SW 1271 (cell line): ENCODE data around the gene CXCR6.

Experiments
- DNase-seq, 2 experiments: peaks; one replicate each; lab custom pipeline; 2025; lab: John Stamatoyannopoulos, UW

Gene CXCR6

DNA sequence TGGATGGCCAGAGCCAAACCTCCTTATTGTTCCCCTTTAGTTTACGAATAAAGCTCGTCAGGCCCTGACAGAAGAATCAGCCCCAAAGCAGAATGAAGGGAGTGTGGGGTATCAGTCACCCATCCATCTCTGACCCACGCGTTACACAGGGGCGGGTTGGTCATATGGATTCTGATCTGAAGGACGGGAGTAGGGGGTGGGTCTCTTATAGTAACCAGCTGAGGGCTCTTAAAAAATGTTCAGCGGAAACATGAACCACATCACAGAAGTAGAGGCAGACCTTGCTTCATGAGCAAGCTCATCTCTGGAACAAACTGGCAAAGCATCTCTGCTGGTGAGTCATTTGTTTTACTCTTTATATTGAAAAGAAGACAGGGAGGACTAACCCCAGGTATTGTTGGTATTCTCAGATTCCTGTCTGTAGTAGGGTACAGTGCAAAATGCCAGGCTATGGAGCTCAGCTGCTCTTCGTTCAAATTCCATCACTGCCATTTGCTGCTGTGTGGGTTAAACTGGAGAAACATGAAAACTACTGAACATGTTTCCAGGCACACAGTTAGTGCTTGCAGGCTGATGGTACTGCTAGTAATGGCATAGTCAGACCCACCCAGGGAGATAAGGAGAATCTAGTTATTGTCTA is at the start of gene CXCR6:
TSS of gene CXCR6 (plus strand) at position 258 of the 640 bp plus-strand sequence. CDS start 3,018 bp downstream, outside the sequence.
- DNase-seq, result no peak

DNA sequence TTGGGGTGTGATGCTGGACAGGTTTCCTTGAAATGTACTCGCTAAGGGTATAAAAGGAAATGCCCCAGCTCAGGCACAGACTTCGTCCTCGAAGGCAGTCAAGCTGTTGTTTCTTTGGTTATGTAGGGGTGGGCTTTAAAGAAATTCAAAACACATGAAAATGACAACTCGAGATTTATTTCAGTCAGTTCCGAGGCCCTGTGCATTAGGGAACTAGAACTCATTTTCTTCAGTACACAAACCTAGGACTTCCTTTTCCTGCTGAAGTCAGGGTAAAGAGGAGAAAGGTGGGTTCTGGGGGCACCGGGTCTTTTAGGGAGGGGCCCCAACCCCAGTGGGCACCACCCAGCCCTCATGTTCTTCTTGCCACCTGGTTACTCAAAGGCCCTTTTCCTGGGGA is 49.2 kb upstream of the CXCR6 start:
- DNase-seq, result no peak

DNA sequence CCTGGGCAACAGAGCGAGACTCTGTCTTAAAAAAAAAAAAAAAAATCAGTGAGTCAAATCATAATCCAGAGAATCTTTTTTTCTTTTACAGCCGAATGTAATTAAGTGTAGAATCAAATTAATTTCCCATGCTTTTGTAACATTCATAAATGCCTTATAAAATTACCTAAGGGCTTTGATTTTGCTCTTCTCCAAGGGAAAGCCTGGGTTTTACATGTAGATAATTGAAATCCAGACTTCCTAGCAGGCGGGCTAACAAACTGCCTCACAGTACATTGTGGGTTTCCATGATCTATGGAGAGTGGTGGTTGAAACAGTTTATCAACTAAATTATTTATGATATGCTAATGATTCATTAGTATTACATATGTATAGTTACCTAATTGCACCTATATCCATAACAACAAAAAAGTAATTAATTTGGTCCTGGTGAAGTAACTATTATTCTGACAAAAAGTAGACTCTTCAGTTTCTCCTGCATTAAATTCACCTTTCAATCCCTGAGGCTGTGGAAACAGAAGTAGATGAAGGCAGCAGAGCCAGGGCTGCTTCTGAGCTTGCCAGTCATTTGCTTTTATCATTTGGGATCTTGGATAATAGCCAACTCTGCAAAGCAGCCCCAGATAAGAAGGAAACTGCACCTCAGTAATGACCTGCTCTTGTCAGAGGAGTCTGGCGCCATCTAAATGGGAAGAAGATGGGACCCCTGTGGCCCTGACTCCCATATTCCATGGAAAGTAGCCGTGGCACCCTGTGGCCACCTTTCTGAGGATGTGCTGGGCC is 47.4 kb upstream of the CXCR6 start:
- DNase-seq, result no peak

DNA sequence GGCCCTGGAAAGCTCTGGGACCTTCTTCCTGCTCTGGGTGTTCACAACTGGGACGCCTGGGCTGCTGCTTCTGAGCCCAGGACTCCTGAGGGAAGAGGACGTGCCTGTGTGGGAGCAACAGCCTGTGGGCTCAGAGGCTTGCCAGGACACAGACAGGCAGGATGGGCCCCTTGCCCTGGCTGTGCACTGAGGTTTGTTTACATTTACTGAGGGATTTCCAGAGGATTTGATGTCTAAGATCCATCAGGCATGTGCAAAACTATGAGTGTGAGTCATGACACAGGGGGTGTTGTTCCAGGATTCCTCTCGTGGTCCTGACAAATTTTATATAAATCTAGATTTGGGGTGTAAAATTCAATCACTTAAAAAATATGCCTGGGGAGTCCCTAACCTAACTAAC is 46.3 kb upstream of the CXCR6 start:
- no peak for DNase-seq

DNA sequence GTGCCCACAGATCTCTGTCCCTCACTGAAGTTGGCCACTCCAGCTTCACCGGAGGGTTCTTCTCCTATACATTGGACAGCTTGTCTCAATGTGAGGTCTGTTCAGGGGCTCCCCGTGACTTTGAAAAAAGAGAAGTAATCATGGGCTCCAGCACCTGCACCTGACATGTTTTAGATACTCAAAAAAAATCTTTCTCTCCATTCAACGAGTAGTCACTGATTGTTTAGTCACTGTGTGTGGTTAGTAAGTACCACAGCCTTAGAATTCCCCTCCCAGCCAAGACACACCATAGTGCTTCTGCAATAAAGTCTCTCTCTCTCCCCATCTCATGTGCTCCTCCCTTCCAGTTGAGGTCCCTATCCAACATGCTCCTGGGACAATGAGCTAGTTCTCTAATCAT is 38.3 kb upstream of the CXCR6 start:
- no peak for DNase-seq

DNA sequence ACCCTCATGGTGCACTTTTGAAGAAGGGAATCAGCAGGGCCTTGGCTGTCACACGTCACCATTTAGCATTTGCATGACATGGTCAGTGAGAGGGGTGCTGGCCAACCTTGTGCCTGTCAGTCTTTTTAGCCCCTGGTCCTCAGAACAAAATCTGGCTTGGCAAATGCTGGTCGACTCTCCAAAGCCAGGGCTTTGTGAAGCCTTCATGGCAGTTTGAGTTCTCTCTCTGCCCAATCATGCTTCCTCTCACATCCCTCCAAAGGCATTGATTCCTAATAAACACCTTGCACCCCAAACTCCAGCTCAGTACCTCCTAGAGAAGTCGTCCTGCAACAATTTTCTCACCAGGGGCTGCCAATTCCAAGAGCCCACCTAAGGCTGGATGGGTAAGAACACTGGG is 37.5 kb upstream of the CXCR6 start:
- no peak for DNase-seq

DNA sequence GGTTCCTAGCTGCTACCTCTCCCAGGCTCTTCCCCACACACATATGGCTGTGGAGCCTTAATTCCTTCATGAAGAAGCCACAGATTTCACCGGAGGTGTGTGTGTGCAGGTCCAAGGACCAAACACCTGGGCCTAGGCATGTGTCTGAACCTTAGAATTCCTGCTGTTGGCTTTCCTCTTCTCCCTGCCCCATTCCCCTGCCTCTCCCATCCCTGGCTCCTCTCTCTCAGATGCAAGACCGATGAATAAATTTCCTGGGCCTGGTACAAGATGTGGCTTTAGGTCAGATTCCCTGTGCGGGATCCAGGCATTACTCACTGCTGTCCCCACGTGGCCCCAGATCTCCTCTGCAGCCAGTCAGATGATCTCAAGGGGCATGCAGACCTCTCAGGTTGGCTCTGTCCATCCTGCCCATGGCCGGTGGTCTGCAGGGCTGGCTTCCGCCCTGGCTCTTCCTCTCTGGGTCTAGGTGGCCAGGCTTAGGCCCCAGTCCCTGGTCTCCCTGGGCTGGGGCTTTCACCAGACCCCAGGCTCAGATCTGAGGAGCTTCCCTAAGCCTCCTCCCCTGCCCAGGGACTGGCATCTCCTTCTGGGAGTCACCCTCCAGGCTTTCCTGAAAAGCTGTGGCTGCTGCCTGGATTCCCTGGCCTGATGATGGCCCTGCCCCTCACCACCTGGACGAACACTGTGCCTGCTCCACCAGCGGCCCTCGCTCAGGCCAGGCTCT is 36.4 kb upstream of the CXCR6 start:
- no peak for DNase-seq

DNA sequence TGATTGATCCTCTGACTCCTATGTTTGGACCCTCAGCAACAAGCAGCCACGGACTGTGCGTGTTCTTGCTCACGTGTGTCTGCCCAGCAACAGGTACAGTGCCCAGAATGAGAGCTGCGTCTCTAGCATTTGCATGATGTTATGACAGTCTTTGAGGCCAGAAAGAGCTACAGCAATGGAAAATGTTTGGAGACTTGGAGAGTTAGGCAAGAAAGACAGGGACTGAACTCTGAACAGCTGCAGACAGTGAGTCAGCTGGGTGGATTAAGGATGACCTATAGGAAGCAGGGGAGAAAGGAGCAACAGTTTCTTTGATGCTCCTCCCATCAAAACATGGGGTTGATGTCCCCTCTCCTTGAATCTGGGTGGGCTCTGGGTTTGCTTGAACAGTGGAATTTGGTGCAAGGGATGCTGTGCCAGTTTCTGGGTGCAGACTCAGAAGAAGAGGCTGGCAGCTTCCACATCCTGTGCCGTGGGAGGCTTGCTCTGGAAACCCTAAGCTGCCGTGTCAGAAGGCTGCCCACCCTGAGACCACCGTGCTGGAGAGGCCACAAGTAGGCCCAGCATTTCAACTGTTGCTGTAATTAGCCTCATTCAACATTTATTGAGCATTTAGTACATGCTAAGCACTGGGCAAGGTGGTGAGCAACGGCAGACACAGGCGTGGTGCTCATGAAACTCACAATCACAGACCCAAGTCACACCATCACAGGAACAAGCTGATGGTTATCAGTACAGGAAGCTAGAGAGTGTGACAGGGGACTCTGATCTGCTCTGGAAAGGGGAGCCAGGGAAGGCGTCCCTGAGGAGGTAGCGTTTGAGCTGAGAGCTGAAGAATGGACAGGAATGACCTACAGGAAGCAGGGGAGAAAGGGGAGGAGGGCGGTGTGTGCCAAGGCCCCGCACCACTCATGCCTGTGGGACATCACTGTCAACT is 35.2 kb upstream of the CXCR6 start:
- no peak for DNase-seq

DNA sequence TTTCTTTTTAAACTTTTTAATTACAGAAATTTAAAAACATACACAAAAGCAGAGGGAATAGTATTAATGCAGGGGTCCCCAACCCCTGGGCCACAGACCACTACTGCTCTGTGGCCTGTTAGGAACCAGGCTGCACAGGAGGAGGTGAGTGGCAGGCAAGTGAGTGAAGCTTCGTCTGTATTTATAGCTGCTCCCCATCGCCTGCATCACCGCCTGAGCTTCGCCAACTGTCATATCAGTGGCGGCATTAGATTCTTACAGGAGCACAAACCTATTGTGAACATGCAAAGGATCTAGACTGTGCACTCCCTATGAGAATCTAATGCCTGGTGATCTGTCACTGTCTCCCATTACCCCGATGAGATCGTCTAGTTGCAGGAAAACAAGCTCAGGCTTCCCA is 34.5 kb upstream of the CXCR6 start:
- no peak for DNase-seq

DNA sequence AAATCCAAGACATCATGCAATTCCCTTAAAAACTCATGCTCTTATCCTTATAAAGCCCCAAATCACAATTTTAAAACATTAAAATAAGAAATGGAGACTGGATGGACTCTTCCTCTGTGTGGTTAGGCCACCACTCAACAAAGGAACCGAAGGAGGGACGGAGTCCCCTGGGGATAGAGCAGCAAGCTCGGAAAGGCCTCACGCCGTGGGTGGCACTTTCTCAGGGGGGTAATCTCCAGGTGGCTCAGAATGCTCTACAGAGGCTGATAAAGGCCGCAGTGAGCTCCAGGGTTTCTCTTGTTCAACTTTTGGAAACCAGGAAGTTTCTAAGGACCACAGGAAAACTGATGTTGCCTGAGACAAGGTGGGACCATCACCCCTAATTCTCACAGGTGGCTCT is 33.7 kb upstream of the CXCR6 start:
- DNase-seq, result no peak

DNA sequence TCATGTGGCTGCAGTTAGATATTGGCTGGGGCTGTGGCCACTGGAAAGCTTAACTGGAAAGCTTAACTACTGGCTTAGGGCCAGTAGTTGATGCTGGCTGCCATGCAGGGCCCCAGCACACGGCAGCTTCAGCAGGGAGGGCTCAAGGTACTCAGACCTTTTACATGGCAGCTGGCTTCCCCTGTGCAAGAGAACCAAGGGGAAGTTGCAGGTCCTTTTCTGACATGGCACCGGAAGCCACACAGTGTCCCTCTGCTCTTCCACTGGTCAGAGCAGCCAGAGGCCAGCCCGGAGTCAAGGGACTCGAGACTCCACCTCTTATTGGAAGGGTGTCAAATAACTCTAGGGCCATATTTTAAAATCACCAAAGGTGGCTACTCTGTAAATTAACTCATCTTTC is 32.4 kb upstream of the CXCR6 start:
- DNase-seq, result no peak

DNA sequence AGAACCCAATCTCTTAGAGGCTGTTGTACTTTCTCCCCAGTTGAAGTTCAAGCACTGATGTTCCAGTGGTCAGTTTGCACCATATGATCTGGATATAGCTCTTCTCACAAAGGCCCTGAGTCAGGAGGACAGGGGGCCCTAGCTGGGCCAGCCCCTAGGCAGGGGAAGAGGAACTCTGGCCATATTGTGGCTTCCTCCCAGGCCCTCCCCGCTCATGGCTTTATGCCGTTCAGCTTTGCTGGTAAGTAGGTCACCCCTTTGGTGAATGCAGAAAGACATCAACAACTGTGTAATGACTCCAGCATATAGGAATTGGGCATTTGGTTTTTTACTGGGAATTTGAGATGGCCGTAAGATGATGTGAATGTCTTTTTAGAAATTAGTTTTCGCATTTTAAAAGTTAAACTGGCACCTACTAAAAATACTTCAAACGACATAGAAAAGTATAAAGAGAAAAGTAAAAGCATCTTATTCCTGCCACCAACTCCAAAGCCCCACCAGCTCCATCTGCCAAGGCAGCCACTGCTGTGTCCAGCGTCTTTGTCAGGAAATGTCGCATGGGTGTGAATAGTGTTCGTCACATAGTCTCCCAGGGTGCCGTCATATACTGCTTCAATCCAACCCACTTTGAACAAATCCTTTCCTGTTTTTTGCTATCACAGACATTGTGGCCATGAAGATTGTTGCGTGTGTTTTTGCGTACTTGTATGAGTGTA is 31.6 kb upstream of the CXCR6 start:
- DNase-seq, result no peak

DNA sequence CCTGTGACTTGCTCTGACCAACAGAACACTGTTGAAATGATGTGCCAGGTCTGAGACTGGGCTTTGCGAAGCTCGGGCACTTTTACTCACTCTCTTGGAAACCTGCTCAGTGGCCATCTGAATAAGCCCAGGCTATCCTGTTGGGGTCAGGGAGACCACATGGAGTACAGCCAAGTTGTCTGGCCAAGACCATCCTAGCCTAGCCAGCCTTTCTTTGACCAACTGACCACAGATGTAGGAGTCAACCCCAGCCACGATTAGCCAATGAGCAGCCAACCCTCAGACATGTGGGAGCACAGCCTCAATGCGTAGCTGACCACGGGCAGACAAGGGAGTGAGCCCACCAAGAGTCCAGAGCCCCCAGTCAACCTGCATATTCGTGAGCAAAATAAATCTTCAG is 30.8 kb upstream of the CXCR6 start:
- no peak for DNase-seq

DNA sequence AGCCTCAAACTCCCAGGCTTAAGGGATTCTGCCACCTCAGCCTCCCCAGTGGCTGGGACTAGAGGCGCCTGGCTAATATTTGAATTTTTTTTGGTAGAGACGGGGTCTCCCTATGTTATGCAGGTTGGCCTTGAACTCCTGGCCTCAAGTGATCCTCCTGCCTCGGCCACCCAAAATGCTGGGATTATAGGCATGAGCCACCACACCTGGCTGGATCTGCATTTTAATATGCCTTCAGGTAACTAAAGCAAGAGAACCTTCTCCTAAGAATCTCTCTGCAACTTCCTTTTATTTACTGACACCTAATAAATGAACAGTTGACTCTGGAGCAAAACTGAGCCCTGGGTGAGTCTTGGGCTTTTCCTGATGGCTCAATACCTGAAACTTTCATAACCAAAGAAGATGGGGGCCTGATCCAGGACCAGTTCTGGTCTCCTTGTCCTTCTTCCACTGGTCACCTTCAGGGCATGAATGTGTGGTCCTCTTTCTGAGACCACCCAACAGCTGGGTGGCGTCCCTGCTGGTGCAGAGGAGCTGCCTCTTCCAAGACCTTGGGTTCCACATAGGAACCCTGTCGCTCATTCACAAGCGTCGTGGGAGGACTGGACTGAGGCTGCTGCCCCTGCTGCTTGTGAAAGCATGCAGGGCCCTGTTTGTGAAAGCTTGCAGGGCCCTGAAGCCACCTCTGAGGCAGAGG is 28.8 kb upstream of the CXCR6 start:
- no peak for DNase-seq

DNA sequence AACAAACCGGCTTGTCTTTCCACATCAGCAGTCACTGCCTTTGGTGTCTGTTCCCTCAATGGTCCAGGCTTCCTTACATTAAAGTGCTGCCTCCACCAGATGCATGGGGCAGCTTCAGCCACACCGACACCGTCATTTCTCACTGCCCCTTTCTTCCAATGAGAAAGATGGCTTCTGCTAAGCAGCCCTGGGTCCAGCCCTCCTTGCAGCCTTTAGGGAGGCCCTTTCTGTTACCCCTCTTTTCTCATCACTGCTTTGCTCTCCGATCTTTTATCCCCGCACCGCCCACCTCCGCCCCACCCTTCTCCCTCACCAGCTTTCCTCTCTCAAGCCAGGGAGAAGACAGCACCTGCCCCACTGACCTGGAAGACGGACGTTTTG is 28.2 kb upstream of the CXCR6 start:
- DNase-seq, result no peak

DNA sequence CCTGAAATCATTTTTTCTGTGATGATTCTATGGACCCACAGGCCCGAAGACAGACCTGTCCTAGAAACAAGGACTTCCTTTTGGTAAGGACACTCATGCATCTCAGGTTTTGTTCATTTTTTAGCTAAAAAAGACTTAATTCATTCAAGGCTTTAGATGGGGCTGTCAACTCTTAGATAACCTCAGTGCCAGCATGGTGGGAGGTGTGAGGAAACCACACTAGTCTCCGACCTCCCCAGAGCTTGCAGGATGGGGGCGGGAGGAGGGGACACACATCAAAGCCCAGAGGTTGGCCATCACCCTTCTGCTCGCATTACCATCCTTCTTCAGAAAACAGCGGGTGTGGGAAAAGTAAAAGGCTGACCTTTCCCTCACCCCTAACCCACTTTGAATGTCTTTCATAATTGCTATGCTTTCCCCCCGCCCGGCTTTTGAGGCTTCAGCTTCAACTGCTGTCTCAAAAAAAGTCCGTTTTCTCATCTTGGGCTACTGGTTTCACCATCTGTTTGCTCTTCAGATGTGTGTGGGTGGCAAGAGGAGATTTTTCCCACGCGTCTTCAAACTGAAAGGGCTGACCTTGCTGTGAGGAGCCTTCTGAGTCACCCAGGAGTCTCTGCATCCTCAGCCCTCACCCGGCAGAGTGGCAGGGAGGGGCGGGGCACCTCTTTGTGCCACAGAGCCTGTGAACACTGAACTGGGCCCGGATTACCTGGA is 27.6 kb upstream of the CXCR6 start:
- DNase-seq, result no peak

DNA sequence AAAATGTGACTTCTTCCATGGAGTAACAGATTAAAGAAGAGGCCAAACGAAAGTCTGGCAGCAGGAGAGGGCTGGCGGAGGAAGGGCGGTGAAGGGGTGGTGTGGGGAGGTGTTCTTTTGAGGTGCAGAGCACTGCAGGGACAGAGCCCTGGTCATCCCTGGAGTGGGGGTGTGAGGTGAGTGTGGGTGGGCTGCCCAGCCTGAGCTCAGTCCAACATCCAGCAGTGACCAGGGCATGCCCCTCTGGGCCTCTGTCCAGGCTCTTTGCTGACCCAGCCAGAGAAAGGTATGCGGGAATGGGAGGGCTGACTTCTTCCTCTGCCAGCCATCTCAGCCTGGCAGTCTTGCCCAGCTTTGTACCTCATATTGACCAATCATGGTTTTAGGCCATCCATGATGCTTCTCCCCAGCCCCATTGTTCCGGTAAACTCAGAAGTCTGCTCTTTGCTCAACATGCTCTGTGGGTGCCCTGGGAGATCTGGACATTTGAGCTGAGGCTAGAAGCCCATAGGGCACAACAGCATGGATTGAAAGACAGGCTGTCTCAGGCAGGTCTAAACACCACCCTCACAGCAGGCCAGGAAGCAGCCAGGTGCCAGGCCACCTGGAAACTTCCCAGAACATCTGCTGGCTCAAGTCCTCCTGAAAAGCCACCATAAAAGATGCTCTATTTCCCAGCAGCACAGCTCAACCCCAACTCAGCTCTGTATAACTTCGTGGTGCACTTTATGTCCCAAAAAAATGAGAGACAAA is 25.9 kb upstream of the CXCR6 start:
- DNase-seq, result no peak

DNA sequence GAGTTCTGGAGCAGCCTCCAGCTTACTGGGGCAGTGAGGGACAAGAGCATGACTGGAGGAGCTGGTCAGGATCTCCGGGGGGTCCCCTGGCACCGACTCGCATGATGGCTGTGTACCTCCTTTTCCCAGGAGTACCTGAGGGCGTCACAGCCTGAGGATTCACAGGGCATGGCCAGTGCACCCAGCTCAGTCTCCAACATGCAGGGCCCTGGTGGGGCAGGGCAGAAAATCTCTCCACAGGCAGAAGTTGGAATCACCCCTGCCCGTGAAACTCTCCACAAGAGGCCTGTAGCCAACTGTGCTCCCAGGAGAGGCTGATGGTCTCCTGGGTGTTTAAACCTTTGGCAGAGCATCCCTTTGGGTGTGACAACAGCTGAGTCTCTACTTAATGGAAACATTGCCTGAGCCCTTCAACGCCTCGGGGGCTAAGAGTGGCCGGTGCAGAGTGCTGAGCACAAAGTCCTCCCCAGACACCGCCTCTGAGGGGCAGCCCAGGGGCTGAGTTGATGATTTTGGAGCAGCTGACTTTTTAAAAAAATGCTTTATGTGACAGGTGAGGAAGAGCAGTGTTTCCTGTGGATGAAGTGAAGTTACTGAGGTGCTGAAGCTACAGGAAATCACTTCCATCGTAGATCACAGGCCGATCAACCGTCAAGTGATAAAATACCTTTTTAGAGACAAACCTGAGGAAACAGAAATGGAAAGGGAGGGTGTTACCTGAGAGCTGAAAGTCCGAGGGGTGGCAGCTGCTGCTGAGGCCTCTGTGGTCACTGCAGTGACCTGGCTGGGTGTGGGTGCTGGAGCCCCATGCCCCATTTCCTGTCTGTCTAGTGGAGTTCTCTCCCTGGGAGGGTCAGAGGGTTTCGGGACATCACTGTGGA is 21.9 kb upstream of the CXCR6 start:
- DNase-seq, result no peak

DNA sequence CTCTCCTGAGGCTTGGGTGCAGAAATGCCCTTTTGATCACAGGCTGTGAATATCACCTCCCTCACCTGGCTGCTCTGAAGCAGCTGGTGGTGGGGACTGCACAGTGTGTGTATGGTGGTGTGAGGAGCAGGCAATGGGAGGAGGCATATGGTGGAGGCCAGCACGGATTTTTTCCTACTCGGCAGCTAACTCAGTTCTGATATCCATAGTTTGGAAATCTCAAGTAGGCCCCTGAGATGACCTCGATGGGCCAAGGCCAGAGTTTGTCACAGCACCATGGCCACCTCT is 21.3 kb upstream of the CXCR6 start:
- no peak for DNase-seq
